ENCODE data around the gene PUS1.

PUS1 gene

DNA sequence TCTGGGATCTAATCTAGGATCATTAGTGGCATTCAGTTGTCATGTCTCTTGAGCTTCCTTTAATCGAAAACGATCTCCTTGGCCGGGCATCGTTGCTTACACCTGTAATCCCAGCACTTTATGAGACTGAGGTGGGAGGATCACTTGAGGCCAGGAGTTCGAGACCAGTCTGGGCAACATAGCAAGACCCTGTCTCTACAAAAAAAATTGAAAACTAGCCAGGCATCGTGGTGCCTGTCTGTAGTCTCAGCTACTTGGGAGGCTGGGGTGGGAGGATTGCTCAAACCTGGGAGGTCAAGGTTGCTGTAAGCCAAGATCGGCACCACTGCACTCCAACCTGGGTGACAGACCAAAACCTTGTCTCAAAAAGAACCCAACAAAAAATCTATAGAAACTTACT lies 9.0 kb downstream of the PUS1 start:
- Mint-ChIP-seq H3K4me3 (no peak overlapping the region), H3K9me3 (no peaks in the 10 kb centered on the region), H3K4me1 (no peaks in the 10 kb centered on the region), H3K36me3 (ENCODE audit: low read depth) (peaks cover 32% of the 10 kb centered on the region), H3K27me3 (ENCODE audit: low read depth) (peaks cover 4% of the 10 kb centered on the region), H3K27ac (no peak overlapping the region)
- TF ChIP-seq, protein P1, sequence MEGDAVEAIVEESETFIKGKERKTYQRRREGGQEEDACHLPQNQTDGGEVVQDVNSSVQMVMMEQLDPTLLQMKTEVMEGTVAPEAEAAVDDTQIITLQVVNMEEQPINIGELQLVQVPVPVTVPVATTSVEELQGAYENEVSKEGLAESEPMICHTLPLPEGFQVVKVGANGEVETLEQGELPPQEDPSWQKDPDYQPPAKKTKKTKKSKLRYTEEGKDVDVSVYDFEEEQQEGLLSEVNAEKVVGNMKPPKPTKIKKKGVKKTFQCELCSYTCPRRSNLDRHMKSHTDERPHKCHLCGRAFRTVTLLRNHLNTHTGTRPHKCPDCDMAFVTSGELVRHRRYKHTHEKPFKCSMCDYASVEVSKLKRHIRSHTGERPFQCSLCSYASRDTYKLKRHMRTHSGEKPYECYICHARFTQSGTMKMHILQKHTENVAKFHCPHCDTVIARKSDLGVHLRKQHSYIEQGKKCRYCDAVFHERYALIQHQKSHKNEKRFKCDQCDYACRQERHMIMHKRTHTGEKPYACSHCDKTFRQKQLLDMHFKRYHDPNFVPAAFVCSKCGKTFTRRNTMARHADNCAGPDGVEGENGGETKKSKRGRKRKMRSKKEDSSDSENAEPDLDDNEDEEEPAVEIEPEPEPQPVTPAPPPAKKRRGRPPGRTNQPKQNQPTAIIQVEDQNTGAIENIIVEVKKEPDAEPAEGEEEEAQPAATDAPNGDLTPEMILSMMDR (IDR thresholded peaks at IDR 0.05; ENCODE audit: unreplicated experiment in 3 of 3): no peak

DNA sequence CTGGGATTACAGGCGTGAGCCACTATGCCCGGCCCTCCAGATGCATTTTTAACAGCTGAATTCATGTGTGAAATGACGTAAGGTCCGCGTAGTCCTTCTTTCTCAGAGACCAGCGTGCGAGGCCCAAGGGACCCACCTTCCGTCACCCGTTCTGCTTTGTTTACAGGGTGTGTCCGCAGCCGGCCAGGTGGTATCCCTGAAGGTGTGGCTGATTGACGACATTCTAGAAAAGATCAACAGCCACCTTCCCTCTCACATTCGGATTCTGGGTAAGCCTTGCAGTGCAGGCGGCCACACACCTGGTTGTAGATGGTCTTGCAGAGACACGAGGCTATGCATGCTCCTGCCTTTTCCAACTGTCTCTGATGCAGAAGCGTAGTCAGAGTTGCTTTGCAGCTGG lies 9.9 kb downstream of the PUS1 start:
- H3K4me3 Mint-ChIP-seq: no peak overlapping the region
- no peak overlapping the region for H3K27ac Mint-ChIP-seq
- peaks cover 29% of the 10 kb centered on the region for H3K36me3 Mint-ChIP-seq (ENCODE audit: low read depth)
- no peaks in the 10 kb centered on the region for H3K4me1 Mint-ChIP-seq
- no peaks in the 10 kb centered on the region for H3K27me3 Mint-ChIP-seq (ENCODE audit: low read depth)
- H3K9me3 Mint-ChIP-seq: no peaks in the 10 kb centered on the region
- TF ChIP-seq, protein P1 (IDR thresholded peaks at IDR 0.05; ENCODE audit: unreplicated experiment in 3 of 3): no peak

DNA sequence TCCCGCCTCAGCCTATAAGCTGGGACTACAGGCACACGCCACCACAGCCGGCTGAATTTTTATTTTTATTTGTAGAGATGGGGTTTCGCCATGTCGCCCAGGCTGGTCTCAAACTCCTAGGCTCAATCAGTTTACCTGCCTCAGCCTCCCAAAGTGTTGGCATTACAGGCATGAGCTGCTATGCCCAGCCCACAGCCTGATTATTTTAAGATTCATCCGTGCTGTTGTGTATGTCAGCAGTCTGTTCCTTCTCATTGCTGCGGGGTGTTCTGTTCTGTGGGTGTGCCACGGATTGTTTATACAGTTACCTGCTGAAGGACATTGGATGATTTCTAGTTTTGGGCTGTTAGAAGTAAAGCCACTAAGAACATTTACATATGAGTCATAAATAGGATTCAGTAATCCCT lies 11.1 kb downstream of the PUS1 start:
- no peaks in the 10 kb centered on the region for H3K4me1 Mint-ChIP-seq
- H3K27ac Mint-ChIP-seq: no peak overlapping the region
- peaks cover 31% of the 10 kb centered on the region for H3K36me3 Mint-ChIP-seq (ENCODE audit: low read depth)
- no peak overlapping the region for H3K4me3 Mint-ChIP-seq
- H3K9me3 Mint-ChIP-seq: no peaks in the 10 kb centered on the region
- TF ChIP-seq, protein P1 (IDR thresholded peaks at IDR 0.05; ENCODE audit: unreplicated experiment in 3 of 3): no peak
- H3K27me3 Mint-ChIP-seq (ENCODE audit: low read depth): no peaks in the 10 kb centered on the region

DNA sequence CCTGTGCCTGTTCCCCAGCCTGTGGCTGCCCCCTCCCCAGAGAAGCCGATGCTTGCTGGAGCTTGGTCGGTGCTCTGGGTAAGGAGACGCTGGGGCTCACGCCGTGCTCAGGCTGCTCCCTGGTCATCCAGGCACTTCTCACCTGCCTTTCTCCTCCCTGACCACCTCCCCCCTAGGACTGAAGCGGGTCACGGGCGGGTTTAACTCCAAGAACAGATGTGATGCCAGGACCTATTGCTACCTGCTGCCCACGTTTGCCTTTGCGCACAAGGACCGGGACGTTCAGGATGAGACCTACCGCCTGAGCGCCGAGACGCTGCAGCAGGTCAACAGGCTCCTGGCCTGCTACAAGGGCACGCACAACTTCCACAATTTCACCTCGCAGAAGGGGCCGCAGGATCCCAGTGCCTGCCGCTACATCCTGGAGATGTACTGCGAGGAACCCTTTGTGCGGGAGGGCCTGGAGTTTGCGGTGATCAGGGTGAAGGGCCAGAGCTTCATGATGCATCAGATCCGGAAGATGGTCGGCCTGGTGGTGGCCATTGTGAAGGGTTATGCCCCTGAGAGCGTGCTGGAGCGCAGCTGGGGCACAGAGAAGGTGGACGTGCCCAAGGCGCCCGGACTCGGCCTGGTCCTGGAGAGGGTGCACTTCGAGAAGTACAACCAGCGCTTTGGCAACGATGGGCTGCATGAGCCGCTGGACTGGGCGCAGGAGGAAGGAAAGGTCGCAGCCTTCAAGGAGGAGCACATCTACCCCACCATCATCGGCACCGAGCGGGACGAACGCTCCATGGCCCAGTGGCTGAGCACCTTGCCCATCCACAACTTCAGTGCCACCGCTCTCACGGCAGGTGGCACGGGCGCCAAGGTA lies 12.3 kb downstream of the PUS1 start:
- TF ChIP-seq, protein P1 (IDR thresholded peaks at IDR 0.05; ENCODE audit: unreplicated experiment in 3 of 3): no peak
- no peak overlapping the region for H3K27ac Mint-ChIP-seq
- H3K4me3 Mint-ChIP-seq: no peak overlapping the region
- H3K27me3 Mint-ChIP-seq (ENCODE audit: low read depth): no peaks in the 10 kb centered on the region
- H3K36me3 Mint-ChIP-seq (ENCODE audit: low read depth): peaks cover 32% of the 10 kb centered on the region
- H3K4me1 Mint-ChIP-seq: no peaks in the 10 kb centered on the region
- no peaks in the 10 kb centered on the region for H3K9me3 Mint-ChIP-seq

DNA sequence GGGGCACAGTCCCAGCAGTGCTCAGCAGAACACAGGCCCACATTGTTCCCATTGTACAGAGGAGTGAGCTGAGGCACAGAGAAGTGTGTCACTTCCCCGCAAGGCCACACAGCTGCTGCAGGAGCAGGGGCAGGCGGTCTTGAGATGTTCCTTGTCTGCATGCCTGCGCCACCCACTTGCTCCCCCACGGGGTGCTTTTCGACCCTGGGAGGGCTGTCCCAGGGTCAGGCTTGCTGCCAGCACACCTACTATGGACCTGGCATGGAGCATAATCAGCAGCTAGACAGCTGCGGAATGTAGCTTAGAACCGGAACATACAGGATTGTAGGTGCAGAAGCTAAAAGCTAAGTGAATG lies 12.9 kb downstream of the PUS1 start:
- Mint-ChIP-seq H3K4me3 (no peak overlapping the region), H3K27me3 (ENCODE audit: low read depth) (no peaks in the 10 kb centered on the region), H3K4me1 (no peaks in the 10 kb centered on the region), H3K27ac (no peak overlapping the region), H3K36me3 (ENCODE audit: low read depth) (peaks cover 30% of the 10 kb centered on the region), H3K9me3 (no peaks in the 10 kb centered on the region)
- TF ChIP-seq, protein P1 (IDR thresholded peaks at IDR 0.05; ENCODE audit: unreplicated experiment in 3 of 3): no peak

DNA sequence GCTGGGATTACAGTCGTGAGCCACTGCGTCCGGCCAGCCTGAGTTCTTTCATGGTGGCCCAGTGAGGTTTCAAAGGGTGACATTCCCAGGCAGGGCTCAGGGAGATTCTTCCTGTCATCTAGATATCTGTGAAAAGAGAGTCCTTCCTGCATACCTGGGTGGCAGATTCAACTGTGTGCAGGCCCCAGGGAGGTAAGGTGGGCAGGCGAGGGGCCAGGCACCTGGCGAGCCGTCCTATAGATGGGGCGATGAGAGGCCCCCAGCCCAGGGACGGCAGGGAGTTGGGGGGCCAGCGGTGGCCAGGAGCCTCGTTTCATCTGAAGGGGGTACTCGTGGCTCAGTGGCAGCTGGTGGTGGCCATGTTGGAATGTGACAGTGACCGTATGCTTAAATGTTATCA lies 13.6 kb downstream of the PUS1 start:
- no peak overlapping the region for H3K4me3 Mint-ChIP-seq
- H3K4me1 Mint-ChIP-seq: no peaks in the 10 kb centered on the region
- no peaks in the 10 kb centered on the region for H3K27me3 Mint-ChIP-seq (ENCODE audit: low read depth)
- H3K27ac Mint-ChIP-seq: no peak overlapping the region
- H3K36me3 Mint-ChIP-seq (ENCODE audit: low read depth): peaks cover 27% of the 10 kb centered on the region
- TF ChIP-seq, protein P1 (IDR thresholded peaks at IDR 0.05; ENCODE audit: unreplicated experiment in 3 of 3): no peak
- H3K9me3 Mint-ChIP-seq: no peaks in the 10 kb centered on the region

All from nephron (organoid).